Measurements from ENCODE around the gene COPS6. TPM values are rescaled to one million over a fixed set of nuclear protein-coding genes. Genes with fewer than 3 reads are reported as not detected.

COPS6 gene
- total and polyA plus RNA-seq, 2 donors (not counting 1 experiment from before 2014, with no cell fraction given) = 76.5 to 79.6 TPM

DNA sequence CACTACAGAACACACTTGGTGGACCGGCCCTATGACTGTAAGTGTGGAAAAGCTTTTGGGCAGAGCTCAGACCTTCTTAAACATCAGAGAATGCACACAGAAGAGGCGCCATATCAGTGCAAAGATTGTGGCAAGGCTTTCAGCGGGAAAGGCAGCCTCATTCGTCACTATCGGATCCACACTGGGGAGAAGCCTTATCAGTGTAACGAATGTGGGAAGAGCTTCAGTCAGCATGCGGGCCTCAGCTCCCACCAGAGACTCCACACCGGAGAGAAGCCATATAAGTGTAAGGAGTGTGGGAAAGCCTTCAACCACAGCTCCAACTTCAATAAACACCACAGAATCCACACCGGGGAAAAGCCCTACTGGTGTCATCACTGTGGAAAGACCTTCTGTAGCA, 24.6 kb upstream of the COPS6 start:
- Histone ChIP-seq H2AFZ (ENCODE audit: insufficient read depth, low read depth, low read length, poor library complexity, severe bottlenecking) (no peak overlapping the region), H3K4me1 (ENCODE audit: control insufficient read depth in 2 of 2, insufficient read depth in 2 of 2, low read length in 2 of 2) (peaks cover 0 to 6% of the 10 kb centered on the region in 2 donors), H3K9ac (ENCODE audit: low read length) (no peak overlapping the region), H3K27ac (ENCODE audit: low read length in 2 of 2) (no peak overlapping the region), H3K9me3 (ENCODE audit: control extremely low read depth in 1 of 3, control insufficient read depth in 2 of 3, insufficient read depth in 1 of 3, low read length in 2 of 3) (peaks cover 0 to 2% (median 0%) of the 10 kb centered on the region in 3 donors), H3K36me3 (replicated peaks in 1 of 2; ENCODE audit: control extremely low read depth in 1 of 2, control insufficient read depth in 1 of 2, extremely low read depth in 1 of 2, insufficient read depth in 2 of 2, low read length in 1 of 2) (peaks cover 0 to 8% of the 10 kb centered on the region in 2 experiments), H3K79me2 (ENCODE audit: control insufficient read depth, insufficient read depth, low read length) (no peaks in the 10 kb centered on the region), H3K27me3 (replicated peaks in 1 of 4; ENCODE audit: control extremely low read depth in 1 of 4, control insufficient read depth in 3 of 4, insufficient read depth in 4 of 4, low read length in 3 of 4) (no peaks in the 10 kb centered on the region), H3K4me3 (ENCODE audit: control extremely low read depth in 1 of 5, extremely low read depth in 1 of 5, insufficient read depth in 1 of 5, low read depth in 2 of 5, low read length in 4 of 5) (no peak overlapping the region), H3K4me2 (replicated peaks; ENCODE audit: low read depth, low read length, poor library complexity, severe bottlenecking) (no peak overlapping the region), H4K20me1 (ENCODE audit: control insufficient read depth, insufficient read depth, low read length, poor library complexity, severe bottlenecking) (no peaks in the 10 kb centered on the region)
- ChIA-PET CTCF (interaction anchor here (0.6 to 1.3 kb wide), 2 partner anchors 35 to 70 kb away, joined by 3 read pairs; no protein-coding TSS in a partner anchor), POLR2A (interaction anchor here (0.6 kb wide), 1 partner anchor 11 kb away, joined by 7 read pairs; no protein-coding TSS in a partner anchor)
- Mint-ChIP-seq H3K27ac (no peak overlapping the region), H3K4me3 (no peak overlapping the region), H3K4me1 (peaks cover 1% of the 10 kb centered on the region), H3K9me3 (ENCODE audit: insufficient read depth) (no peaks in the 10 kb centered on the region), H3K27me3 (no peaks in the 10 kb centered on the region)
- intact Hi-C loops (cut with micrococcal nuclease) = no loop called here
- no peak for TF ChIP-seq EZH2 (IDR thresholded peaks at IDR 0.05; ENCODE audit: borderline replicate concordance, insufficient read depth, low read depth, low read length, poor library complexity, severe bottlenecking)
- TF ChIP-seq, protein P1, sequence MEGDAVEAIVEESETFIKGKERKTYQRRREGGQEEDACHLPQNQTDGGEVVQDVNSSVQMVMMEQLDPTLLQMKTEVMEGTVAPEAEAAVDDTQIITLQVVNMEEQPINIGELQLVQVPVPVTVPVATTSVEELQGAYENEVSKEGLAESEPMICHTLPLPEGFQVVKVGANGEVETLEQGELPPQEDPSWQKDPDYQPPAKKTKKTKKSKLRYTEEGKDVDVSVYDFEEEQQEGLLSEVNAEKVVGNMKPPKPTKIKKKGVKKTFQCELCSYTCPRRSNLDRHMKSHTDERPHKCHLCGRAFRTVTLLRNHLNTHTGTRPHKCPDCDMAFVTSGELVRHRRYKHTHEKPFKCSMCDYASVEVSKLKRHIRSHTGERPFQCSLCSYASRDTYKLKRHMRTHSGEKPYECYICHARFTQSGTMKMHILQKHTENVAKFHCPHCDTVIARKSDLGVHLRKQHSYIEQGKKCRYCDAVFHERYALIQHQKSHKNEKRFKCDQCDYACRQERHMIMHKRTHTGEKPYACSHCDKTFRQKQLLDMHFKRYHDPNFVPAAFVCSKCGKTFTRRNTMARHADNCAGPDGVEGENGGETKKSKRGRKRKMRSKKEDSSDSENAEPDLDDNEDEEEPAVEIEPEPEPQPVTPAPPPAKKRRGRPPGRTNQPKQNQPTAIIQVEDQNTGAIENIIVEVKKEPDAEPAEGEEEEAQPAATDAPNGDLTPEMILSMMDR (IDR thresholded peaks at IDR 0.05) = no peak
- DNase-seq = no peak
- 95% methylated on average over 4 of the region's 9 CpGs for WGBS (ENCODE audit: insufficient coverage)
- ATAC-seq (ENCODE audit: low read depth) = no peak

DNA sequence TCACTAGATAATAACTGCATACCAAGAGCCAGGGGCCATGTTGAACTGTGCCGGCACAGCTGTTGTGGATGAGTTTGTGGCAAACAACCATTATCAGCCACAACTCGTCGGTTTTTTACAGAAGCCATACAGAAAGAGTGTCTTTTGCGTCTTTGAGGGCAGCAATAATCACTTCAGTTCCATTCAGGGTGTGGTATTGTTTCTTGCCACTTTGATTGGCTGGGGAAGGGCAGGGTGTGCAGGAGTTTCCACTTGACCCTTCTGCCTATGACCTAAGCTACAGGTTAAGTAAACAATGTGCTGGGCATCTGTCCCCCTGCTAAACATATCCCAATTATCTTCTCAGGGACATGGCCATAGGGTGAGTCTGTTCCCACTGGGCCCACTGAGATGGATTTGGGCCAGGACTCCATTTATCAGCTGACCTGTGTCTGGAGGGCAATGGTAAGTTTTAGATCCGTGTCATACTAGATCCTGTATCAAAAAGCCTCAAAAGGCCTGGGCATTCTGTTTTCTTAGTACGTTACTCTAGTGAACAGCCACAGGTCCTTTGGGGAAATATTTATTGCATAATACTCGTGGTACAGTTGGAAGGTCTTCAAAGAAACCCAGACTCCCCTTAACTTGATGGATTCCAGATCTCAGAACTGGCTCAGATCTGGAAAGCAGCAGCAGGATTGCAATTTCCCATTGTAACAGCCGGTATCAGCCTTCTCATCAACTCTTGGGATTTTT, 23.1 kb upstream of the COPS6 start:
- Histone ChIP-seq H4K20me1 (ENCODE audit: control insufficient read depth, insufficient read depth, low read length, poor library complexity, severe bottlenecking) (no peaks in the 10 kb centered on the region), H3K9me3 (ENCODE audit: control extremely low read depth in 1 of 3, control insufficient read depth in 2 of 3, insufficient read depth in 1 of 3, low read length in 2 of 3) (peaks cover 0 to 17% (median 7%) of the 10 kb centered on the region in 3 donors), H3K79me2 (ENCODE audit: control insufficient read depth, insufficient read depth, low read length) (no peaks in the 10 kb centered on the region), H3K4me3 (ENCODE audit: control extremely low read depth in 1 of 5, extremely low read depth in 1 of 5, insufficient read depth in 1 of 5, low read depth in 2 of 5, low read length in 4 of 5) (no peak overlapping the region), H3K36me3 (replicated peaks in 1 of 2; ENCODE audit: control extremely low read depth in 1 of 2, control insufficient read depth in 1 of 2, extremely low read depth in 1 of 2, insufficient read depth in 2 of 2, low read length in 1 of 2) (peaks cover 2 to 17% of the 10 kb centered on the region in 2 experiments), H3K27ac (ENCODE audit: low read length in 2 of 2) (no peak overlapping the region), H3K4me2 (replicated peaks; ENCODE audit: low read depth, low read length, poor library complexity, severe bottlenecking) (no peak overlapping the region), H2AFZ (ENCODE audit: insufficient read depth, low read depth, low read length, poor library complexity, severe bottlenecking) (no peak overlapping the region), H3K27me3 (replicated peaks in 1 of 4; ENCODE audit: control extremely low read depth in 1 of 4, control insufficient read depth in 3 of 4, insufficient read depth in 4 of 4, low read length in 3 of 4) (no peaks in the 10 kb centered on the region), H3K4me1 (ENCODE audit: control insufficient read depth in 2 of 2, insufficient read depth in 2 of 2, low read length in 2 of 2) (no peaks in the 10 kb centered on the region), H3K9ac (ENCODE audit: low read length) (no peak overlapping the region)
- H3K9me3 Mint-ChIP-seq (ENCODE audit: insufficient read depth) = no peaks in the 10 kb centered on the region
- no peak overlapping the region for H3K4me3 Mint-ChIP-seq
- CTCF ChIA-PET = no interaction called here
- POLR2A ChIA-PET = interaction anchor here (0.6 kb wide), 1 partner anchor 40 kb away, joined by 7 read pairs; no protein-coding TSS in a partner anchor
- H3K4me1 Mint-ChIP-seq = no peaks in the 10 kb centered on the region
- ATAC-seq (ENCODE audit: low read depth) = no peak
- no peak for DNase-seq
- intact Hi-C loops (cut with micrococcal nuclease) = no loop called here
- TF ChIP-seq, protein P1 (IDR thresholded peaks at IDR 0.05) = no peak
- TF ChIP-seq EZH2 (IDR thresholded peaks at IDR 0.05; ENCODE audit: borderline replicate concordance, insufficient read depth, low read depth, low read length, poor library complexity, severe bottlenecking) = no peak
- no peak overlapping the region for H3K27ac Mint-ChIP-seq
- WGBS (ENCODE audit: insufficient coverage) = 96% methylated on average over 5 of the region's 8 CpGs
- H3K27me3 Mint-ChIP-seq = no peaks in the 10 kb centered on the region
